Loucy (cell line): Measurements from ENCODE around the gene MEIS1.

Experiments used
- H2AFZ ChIP-seq: fragments of 200-600 bp; sonication (generic); 2 replicates; pipeline ENCODE4 v1.6.0; 2016; ENCODE audit warnings: antibody characterized with exemption, mild to moderate bottlenecking, low read length, moderate library complexity
- H3F3A ChIP-seq: fragments of 200-600 bp; 2 replicates; pipeline ENCODE4 v1.6.0; 2016; ENCODE audit warnings: antibody characterized with exemption, low read depth, mild to moderate bottlenecking
- H3K27me3 ChIP-seq: fragments of 200-600 bp; sonication (generic); 2 replicates; pipeline ENCODE4 v1.6.1; 2014; ENCODE audit warnings: low read length, mild to moderate bottlenecking; ENCODE audit not compliant: insufficient read depth, poor library complexity, severe bottlenecking
- H3K36me3 ChIP-seq: fragments of 200-600 bp; sonication (generic); 2 replicates; pipeline ENCODE4 v1.6.1; 2016; ENCODE audit warnings: low read length; ENCODE audit not compliant: insufficient read depth
- H3K4me1 ChIP-seq: fragments of 200-600 bp; sonication (generic); 2 replicates; pipeline ENCODE4 v1.5.1; 2014; ENCODE audit warnings: low read length, mild to moderate bottlenecking; ENCODE audit not compliant: insufficient read depth, poor library complexity, severe bottlenecking
- H3K4me2 ChIP-seq: fragments of 200-600 bp; sonication (generic); 2 replicates; pipeline ENCODE4 v1.6.0; 2014; ENCODE audit warnings: antibody characterized with exemption, low read length, low read depth, mild to moderate bottlenecking; ENCODE audit not compliant: poor library complexity, severe bottlenecking
- H3K4me3 ChIP-seq: fragments of 200-600 bp; sonication (generic); 2 replicates; pipeline ENCODE4 v1.5.1; 2014; ENCODE audit warnings: low read length, mild to moderate bottlenecking, mixed read lengths; ENCODE audit not compliant: poor library complexity, severe bottlenecking
- H3K79me2 ChIP-seq: fragments of 200-600 bp; sonication (generic); 2 replicates; pipeline ENCODE4 v1.6.1; 2014; ENCODE audit warnings: low read length; ENCODE audit not compliant: insufficient read depth
- H3K9ac ChIP-seq: fragments of 200-600 bp; sonication (generic); 2 replicates; pipeline ENCODE4 v1.6.0; 2014; ENCODE audit warnings: mild to moderate bottlenecking, low read depth, low read length, moderate library complexity; ENCODE audit not compliant: poor library complexity, severe bottlenecking
- H3K9me2 ChIP-seq: fragments of 200-600 bp; sonication (generic); replicated peaks from 2 replicates; pipeline ENCODE4 v1.6.1; 2016; ENCODE audit warnings: low read depth, low read length, mixed read lengths
- H3K9me3 ChIP-seq: fragments of 200-600 bp; sonication (generic); 2 replicates; pipeline ENCODE4 v1.6.1; 2014; ENCODE audit warnings: mild to moderate bottlenecking, antibody characterized with exemption, low read length, low read depth; ENCODE audit not compliant: insufficient read depth
- H4K20me1 ChIP-seq: fragments of 200-600 bp; sonication (generic); 2 replicates; pipeline ENCODE4 v1.6.0; 2014; ENCODE audit warnings: antibody characterized with exemption, low read length, mild to moderate bottlenecking; ENCODE audit not compliant: insufficient read depth, poor library complexity, severe bottlenecking
- CTCF ChIP-seq: fragments of 200-600 bp; sonication (generic); conservative IDR thresholded peaks from 2 replicates; pipeline ENCODE4 v1.5.1; 2014; ENCODE audit warnings: mild to moderate bottlenecking, antibody characterized with exemption, low read length
- EZH2phosphoT487 ChIP-seq: fragments of 200-600 bp; IDR thresholded peaks from 2 replicates; pipeline ENCODE4 v1.6.1; 2018; ENCODE audit warnings: antibody characterized with exemption, mild to moderate bottlenecking, moderate library complexity, borderline replicate concordance

Gene MEIS1

DNA sequence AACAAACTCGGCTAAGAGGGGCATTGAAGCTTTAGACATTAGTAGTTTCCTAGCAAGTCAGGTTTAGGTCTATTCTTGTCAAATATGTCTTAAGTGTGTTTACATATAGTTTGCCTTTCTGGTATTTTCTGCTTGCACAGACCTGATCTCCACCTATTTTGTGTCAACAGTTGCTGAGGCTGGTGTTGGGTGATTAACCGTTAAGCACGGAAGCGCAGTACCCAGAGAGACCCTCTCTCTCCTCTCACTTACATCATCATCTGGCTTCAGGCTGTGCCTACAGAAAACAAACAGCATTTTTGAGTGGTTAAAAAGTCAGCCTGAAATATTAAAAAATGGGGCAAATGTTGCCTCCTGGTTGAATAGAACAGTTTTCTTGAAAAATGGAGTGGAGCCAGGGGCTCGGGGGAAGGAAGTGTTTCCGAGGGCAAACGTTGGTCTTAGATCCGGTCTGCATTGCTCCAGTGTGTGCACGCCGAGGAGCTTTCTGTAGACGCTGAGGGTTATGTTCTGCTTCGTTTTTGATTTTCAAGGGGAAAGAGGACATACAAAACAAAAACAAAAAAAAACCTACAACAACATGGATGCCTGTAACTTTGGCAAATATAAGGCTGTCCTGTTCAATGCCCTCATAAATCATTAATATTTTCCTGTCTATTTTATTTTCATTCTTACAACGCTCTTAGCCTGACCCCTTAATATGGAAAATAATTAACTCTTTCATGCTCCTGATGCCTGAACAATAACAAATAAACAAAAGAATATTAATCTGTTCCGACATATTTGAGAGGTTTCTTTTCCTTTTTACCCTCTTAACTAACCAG is 120.8 kb downstream of the MEIS1 start:
- Histone ChIP-seq H3K4me2 (no peak overlapping the region), H4K20me1 (no peaks in the 10 kb centered on the region), H3K79me2 (no peaks in the 10 kb centered on the region), H3K4me1 (no peaks in the 10 kb centered on the region), H3K9ac (no peak overlapping the region), H3K27me3 (no peaks in the 10 kb centered on the region), H3K36me3 (no peaks in the 10 kb centered on the region), H2AFZ (no peak overlapping the region), H3K9me3 (no peaks in the 10 kb centered on the region), H3F3A (no peaks in the 10 kb centered on the region), H3K9me2 (no peaks in the 10 kb centered on the region), H3K4me3 (no peak overlapping the region)
- TF ChIP-seq EZH2phosphoT487 = no peak
- no peak for TF ChIP-seq CTCF

DNA sequence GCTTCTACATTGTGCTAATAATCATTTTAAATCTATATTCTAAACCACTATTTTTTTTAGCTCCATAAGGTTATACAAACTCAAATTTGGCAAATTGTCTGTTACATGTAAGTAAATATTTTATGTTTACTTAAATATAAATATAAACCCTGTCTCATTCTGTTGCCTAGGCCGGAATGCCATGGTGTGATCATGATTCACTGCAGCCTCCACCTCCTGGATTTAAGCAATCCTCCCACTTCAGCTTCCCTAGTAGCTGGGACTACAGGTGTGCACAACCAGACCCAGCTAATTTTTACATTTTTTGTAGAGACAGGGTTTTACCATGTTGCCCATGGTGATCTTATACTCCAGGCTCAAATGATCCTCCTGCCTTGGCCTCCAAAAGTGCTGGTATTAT is 124.7 kb downstream of the MEIS1 start:
- H3K4me1 ChIP-seq = no peaks in the 10 kb centered on the region
- no peaks in the 10 kb centered on the region for H3K79me2 ChIP-seq
- no peak overlapping the region for H3K4me3 ChIP-seq
- H3K9me3 ChIP-seq = no peaks in the 10 kb centered on the region
- no peaks in the 10 kb centered on the region for H3K27me3 ChIP-seq
- H4K20me1 ChIP-seq = no peaks in the 10 kb centered on the region
- H3K9me2 ChIP-seq = no peaks in the 10 kb centered on the region
- no peaks in the 10 kb centered on the region for H3F3A ChIP-seq
- no peak overlapping the region for H2AFZ ChIP-seq
- H3K4me2 ChIP-seq = no peak overlapping the region
- TF ChIP-seq EZH2phosphoT487 = no peak
- no peak for TF ChIP-seq CTCF
- no peaks in the 10 kb centered on the region for H3K36me3 ChIP-seq
- no peak overlapping the region for H3K9ac ChIP-seq

DNA sequence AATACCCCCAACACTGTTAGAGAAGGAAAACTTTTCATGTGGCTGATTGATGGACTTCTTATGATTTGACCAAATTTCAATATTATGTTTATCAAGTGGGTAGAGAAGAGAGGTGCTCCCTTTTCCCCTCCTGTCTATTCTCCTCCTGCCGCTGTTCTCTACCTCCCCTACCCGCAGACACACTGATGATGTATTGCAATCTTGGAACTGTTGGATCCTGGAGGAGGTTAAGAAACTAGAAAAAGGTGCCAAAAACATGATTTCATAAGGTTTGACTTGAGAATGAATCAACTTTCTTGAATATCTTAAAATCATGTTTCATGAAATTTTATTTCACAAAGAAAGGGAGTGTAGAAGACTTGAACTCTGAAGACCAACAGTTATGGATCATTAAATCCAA is 125.8 kb downstream of the MEIS1 start:
- Histone ChIP-seq H3F3A (no peaks in the 10 kb centered on the region), H3K79me2 (no peaks in the 10 kb centered on the region), H3K9me2 (no peaks in the 10 kb centered on the region), H3K9me3 (no peaks in the 10 kb centered on the region), H2AFZ (no peak overlapping the region), H3K4me2 (no peak overlapping the region), H3K9ac (no peak overlapping the region), H3K4me1 (no peaks in the 10 kb centered on the region), H3K4me3 (no peak overlapping the region), H3K36me3 (no peaks in the 10 kb centered on the region), H4K20me1 (no peaks in the 10 kb centered on the region), H3K27me3 (no peaks in the 10 kb centered on the region)
- TF ChIP-seq EZH2phosphoT487 (no peak), CTCF (no peak)
